CD14-positive monocyte (primary cell): ENCODE data around the gene NATD1. TPM values are rescaled to one million over a fixed set of nuclear protein-coding genes. Genes with fewer than 3 reads are reported as not detected.

Source experiments
- DNase-seq, 3 donors: peaks; one replicate each; pipeline ENCODE4 v3.0.0-alpha.2; 2011 to 2022
- H2AFZ ChIP-seq: 2 replicates; pipeline ENCODE4 v1.6.0; 2012; ENCODE audit warnings: mild to moderate bottlenecking, low read depth, low read length, inconsistent platforms; ENCODE audit not compliant: insufficient read depth, poor library complexity, severe bottlenecking
- H3K27ac ChIP-seq, 2 donors: 1 replicate in 1 of 2; 2 replicates in 1 of 2; pipeline ENCODE4 v1.5.1; 2012 to 2013; ENCODE audit warnings: low read length in 2 of 2, control low read depth in 1 of 2, inconsistent platforms in 1 of 2, low read depth in 1 of 2, mild to moderate bottlenecking in 1 of 2
- H3K27me3 ChIP-seq, 2 donors: one replicate each; pipeline versions ENCODE4 v1.6.0 to v1.6.1; 2011 to 2013; ENCODE audit warnings: low read length in 2 of 2; ENCODE audit not compliant: control insufficient read depth in 2 of 2, insufficient read depth in 2 of 2
- H3K36me3 ChIP-seq, 2 donors: replicated peaks in 1 of 2; 1 replicate in 1 of 2; 2 replicates in 1 of 2; pipeline versions ENCODE4 v1.5.1 to v1.6.1; 2012 to 2013; ENCODE audit warnings: low read length in 2 of 2, control low read depth in 1 of 2, inconsistent platforms in 1 of 2, mild to moderate bottlenecking in 1 of 2; ENCODE audit not compliant: insufficient read depth in 2 of 2, control insufficient read depth in 1 of 2
- H3K4me1 ChIP-seq, 2 donors: 1 replicate in 1 of 2; 2 replicates in 1 of 2; pipeline versions ENCODE4 v1.5.1 to v1.6.1; 2012 to 2013; ENCODE audit warnings: low read length in 2 of 2, control low read depth in 1 of 2, inconsistent platforms in 1 of 2, mild to moderate bottlenecking in 1 of 2, moderate library complexity in 1 of 2; ENCODE audit not compliant: insufficient read depth in 2 of 2, control insufficient read depth in 1 of 2
- H3K4me2 ChIP-seq: replicated peaks from 2 replicates; pipeline ENCODE3; 2012; ENCODE audit warnings: low read length, moderate library complexity, mild to moderate bottlenecking; ENCODE audit not compliant: poor library complexity, severe bottlenecking; ENCODE audit errors: extremely low read depth
- H3K4me3 ChIP-seq, 3 experiments: fragments of 200-600 bp in 1 of 3; sonication (generic) in 1 of 3; replicated peaks in 1 of 3; 1 replicate in 2 of 3; 2 replicates in 1 of 3; pipeline ENCODE4 v1.5.1; 2011 to 2013; ENCODE audit warnings: low read length in 3 of 3, mild to moderate bottlenecking in 3 of 3, control low read depth in 2 of 3, low read depth in 2 of 3, inconsistent platforms in 1 of 3, moderate library complexity in 1 of 3
- H3K79me2 ChIP-seq: 2 replicates; pipeline ENCODE4 v1.6.0; 2012; ENCODE audit warnings: mild to moderate bottlenecking, control low read depth, inconsistent platforms, low read length, moderate library complexity; ENCODE audit not compliant: insufficient read depth
- H3K9ac ChIP-seq: 2 replicates; pipeline ENCODE4 v1.6.0; 2017; ENCODE audit warnings: low read length, mild to moderate bottlenecking; ENCODE audit not compliant: insufficient read depth, poor library complexity, severe bottlenecking
- H3K9me3 ChIP-seq, 2 donors: replicated peaks in 1 of 2; 1 replicate in 1 of 2; 2 replicates in 1 of 2; pipeline versions ENCODE4 v1.5.1 to v1.6.1; 2012 to 2013; ENCODE audit warnings: low read length in 2 of 2, control low read depth in 1 of 2; ENCODE audit not compliant: control insufficient read depth in 1 of 2, insufficient read depth in 1 of 2
- H4K20me1 ChIP-seq: 2 replicates; pipeline ENCODE4 v1.6.0; 2012; ENCODE audit warnings: mild to moderate bottlenecking, low read length, control low read depth, moderate library complexity; ENCODE audit not compliant: insufficient read depth
- H3K27ac Mint-ChIP-seq, 7 donors: one replicate each; pipeline ENCODE4 v1.8.0; 2020; ENCODE audit warnings: mild to moderate bottlenecking in 7 of 7, mixed read lengths in 7 of 7, moderate library complexity in 6 of 7, inconsistent platforms in 2 of 7
- H3K27me3 Mint-ChIP-seq, 3 donors: one replicate each; pipeline ENCODE4 v1.8.0; 2021 to 2022; ENCODE audit warnings: low read depth in 3 of 3, mild to moderate bottlenecking in 3 of 3, mixed read lengths in 3 of 3, moderate library complexity in 3 of 3, inconsistent platforms in 1 of 3
- H3K36me3 Mint-ChIP-seq, 2 donors: one replicate each; pipeline ENCODE4 v1.8.0; 2020; ENCODE audit warnings: mixed read lengths in 2 of 2, inconsistent platforms in 1 of 2, mild to moderate bottlenecking in 1 of 2
- H3K4me1 Mint-ChIP-seq: one replicate; pipeline ENCODE4 v1.8.0; 2020; ENCODE audit warnings: mild to moderate bottlenecking, mixed read lengths
- H3K4me3 Mint-ChIP-seq, 2 donors: one replicate each; pipeline ENCODE4 v1.8.0; 2020; ENCODE audit warnings: mild to moderate bottlenecking in 2 of 2, mixed read lengths in 2 of 2, moderate library complexity in 1 of 2
- H3K9me3 Mint-ChIP-seq, 7 donors: one replicate each; pipeline ENCODE4 v1.8.0; 2020 to 2022; ENCODE audit warnings: mixed read lengths in 7 of 7, mild to moderate bottlenecking in 6 of 7, moderate library complexity in 6 of 7, inconsistent platforms in 2 of 7
- CTCF ChIP-seq: fragments of 200-600 bp; IDR thresholded peaks from one replicate; pipeline ENCODE4 v1.8.0; 2022; ENCODE audit warnings: antibody characterized with exemption, mild to moderate bottlenecking
- WGBS: methylation state at CpG from one replicate; pipeline ENCODE4 v1.1.5; 2013; ENCODE audit warnings: missing lambda C conversion rate; ENCODE audit not compliant: insufficient coverage; 5-methylcytosine and 5-hydroxymethylcytosine counted together
- intact Hi-C, 2 donors: fragments of 100-400 bp; cut with micrococcal nuclease; formaldehyde crosslinking; loops; one replicate each; pipeline versions ENCODE4 v1.15.0 to v1.15.1; 2023
- polyA plus RNA-seq, 3 donors: library from polyadenylated mRNA; depleted of rRNA in 1 of 3; unstranded in 2 of 3; stranded (reverse) in 1 of 3; fragments of 300-500 nt in 2 of 3; fragments of >200 nt in 1 of 3; fragmentation: Illumina TruSeq in 2 of 3; gene quantifications; 1 replicate in 2 of 3; 2 replicates in 1 of 3; pipeline ENCODE4 v1.2.3, GENCODE V29; 2012 to 2021

The NATD1 gene
- polyA plus RNA-seq, 3 donors: 3.0 to 13.6 (median 3.8) TPM

GRCh38 chr17:21198411-21198810 is 54.8 kb downstream of the NATD1 start:
- intact Hi-C loops: no loop called here
- 96% methylated on average over 20 of the region's 20 CpGs for WGBS
- Mint-ChIP-seq H3K27ac (peak overlapping the region in 5 of 7 donors; percentile 1 to 70 (median 7)), H3K4me1 (peaks cover 17% of the 10 kb centered on the region), H3K36me3 (peaks cover 41 to 78% of the 10 kb centered on the region in 2 donors), H3K27me3 (peaks cover 0 to 2% (median 0%) of the 10 kb centered on the region in 3 donors), H3K9me3 (peaks cover 0 to 2% (median 0%) of the 10 kb centered on the region in 7 donors), H3K4me3 (no peak overlapping the region)
- Histone ChIP-seq H3K4me2 (no peak overlapping the region), H3K79me2 (peaks cover 60% of the 10 kb centered on the region), H3K4me3 (no peak overlapping the region), H3K9ac (no peak overlapping the region), H3K9me3 (no peaks in the 10 kb centered on the region), H3K27me3 (no peaks in the 10 kb centered on the region), H2AFZ (no peak overlapping the region), H3K27ac (no peak overlapping the region), H4K20me1 (peaks cover 87% of the 10 kb centered on the region), H3K4me1 (no peaks in the 10 kb centered on the region), H3K36me3 (peaks cover 43 to 87% of the 10 kb centered on the region in 2 donors)
- no peak for DNase-seq
- no peak for TF ChIP-seq CTCF

- TF ChIP-seq CTCF: no peak
- Histone ChIP-seq H2AFZ (no peak overlapping the region), H3K4me2 (no peak overlapping the region)
Observed at GRCh38 chr17:21196126-21196525, 57.1 kb downstream of the NATD1 start.

More at GRCh38 chr17:21196126-21196525, 57.1 kb downstream of the NATD1 start:
- intact Hi-C loops: no loop called here
- Histone ChIP-seq H3K79me2 (peaks cover 37% of the 10 kb centered on the region), H4K20me1 (peaks cover 64% of the 10 kb centered on the region), H3K27me3 (no peaks in the 10 kb centered on the region), H3K4me3 (no peak overlapping the region), H3K27ac (peak overlapping the region in 1 of 2 donors; percentile 20), H3K4me1 (peaks cover 11 to 12% of the 10 kb centered on the region in 2 donors), H3K9me3 (no peaks in the 10 kb centered on the region), H3K36me3 (peaks cover 36 to 79% of the 10 kb centered on the region in 2 donors), H3K9ac (no peak overlapping the region)
- 83% methylated on average over 1 of the region's 5 CpGs for WGBS
- Mint-ChIP-seq H3K4me3 (no peak overlapping the region), H3K4me1 (peaks cover 24% of the 10 kb centered on the region), H3K27ac (peak overlapping the region in 2 of 7 donors; percentile 15 to 18), H3K36me3 (peaks cover 48 to 77% of the 10 kb centered on the region in 2 donors), H3K9me3 (peaks cover 0 to 3% (median 0%) of the 10 kb centered on the region in 7 donors), H3K27me3 (peaks cover 0 to 2% (median 0%) of the 10 kb centered on the region in 3 donors)
- no peak for DNase-seq
